ENCODE measurements around the gene ST6GALNAC3.

ST6GALNAC3 gene

DNA sequence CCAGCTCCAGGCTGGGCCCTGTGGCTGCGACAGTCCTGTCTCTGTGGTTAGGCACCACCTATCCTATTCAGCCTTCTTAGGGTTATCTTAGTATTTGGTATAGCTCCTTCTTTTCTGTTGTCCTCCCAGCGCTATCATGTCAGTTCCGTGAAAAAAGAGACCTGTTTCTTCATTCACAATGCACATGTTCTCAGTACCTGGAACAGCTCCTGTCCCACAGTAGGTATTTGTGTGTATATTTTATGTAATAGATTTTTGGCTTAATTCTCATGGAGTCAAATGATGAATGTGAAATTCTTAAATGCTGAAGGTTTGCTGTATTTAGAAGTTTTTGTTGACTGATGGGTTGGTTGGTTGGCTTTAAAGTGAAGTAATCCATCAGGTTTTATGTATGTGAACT is 279.7 kb downstream of the ST6GALNAC3 start:
- DNase-seq (ENCODE audit: low spot score): no peak
- TF ChIP-seq, protein P1, sequence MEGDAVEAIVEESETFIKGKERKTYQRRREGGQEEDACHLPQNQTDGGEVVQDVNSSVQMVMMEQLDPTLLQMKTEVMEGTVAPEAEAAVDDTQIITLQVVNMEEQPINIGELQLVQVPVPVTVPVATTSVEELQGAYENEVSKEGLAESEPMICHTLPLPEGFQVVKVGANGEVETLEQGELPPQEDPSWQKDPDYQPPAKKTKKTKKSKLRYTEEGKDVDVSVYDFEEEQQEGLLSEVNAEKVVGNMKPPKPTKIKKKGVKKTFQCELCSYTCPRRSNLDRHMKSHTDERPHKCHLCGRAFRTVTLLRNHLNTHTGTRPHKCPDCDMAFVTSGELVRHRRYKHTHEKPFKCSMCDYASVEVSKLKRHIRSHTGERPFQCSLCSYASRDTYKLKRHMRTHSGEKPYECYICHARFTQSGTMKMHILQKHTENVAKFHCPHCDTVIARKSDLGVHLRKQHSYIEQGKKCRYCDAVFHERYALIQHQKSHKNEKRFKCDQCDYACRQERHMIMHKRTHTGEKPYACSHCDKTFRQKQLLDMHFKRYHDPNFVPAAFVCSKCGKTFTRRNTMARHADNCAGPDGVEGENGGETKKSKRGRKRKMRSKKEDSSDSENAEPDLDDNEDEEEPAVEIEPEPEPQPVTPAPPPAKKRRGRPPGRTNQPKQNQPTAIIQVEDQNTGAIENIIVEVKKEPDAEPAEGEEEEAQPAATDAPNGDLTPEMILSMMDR (IDR thresholded peaks at IDR 0.05; ENCODE audit: borderline replicate concordance, control extremely low read depth, extremely low read depth, insufficient read depth, missing control alignments): no peak
- in situ Hi-C loops (cut with MboI; ENCODE audit: low sequenced_read_pairs, unreplicated experiment): no loop called here

DNA sequence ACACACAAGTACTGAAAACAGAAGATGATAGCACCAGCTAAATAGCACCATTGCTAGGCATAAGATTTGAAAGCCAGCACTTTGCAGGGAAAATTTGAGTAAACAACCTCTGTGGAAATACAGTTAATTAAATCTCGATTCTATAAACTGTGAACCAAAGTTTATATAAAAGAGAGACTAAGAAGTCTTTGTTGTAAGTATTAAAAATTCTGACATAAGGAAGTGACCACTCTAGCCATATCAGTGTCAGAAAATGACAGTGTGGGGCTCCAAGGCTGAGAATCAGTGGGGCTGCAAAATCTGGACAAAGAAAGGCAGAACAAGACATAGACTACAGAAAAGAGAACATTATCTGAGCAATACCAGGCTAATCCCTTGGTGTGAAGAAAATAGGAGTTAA is 292.2 kb downstream of the ST6GALNAC3 start:
- no peak for DNase-seq (ENCODE audit: low spot score)
- TF ChIP-seq, protein P1 (IDR thresholded peaks at IDR 0.05; ENCODE audit: borderline replicate concordance, control extremely low read depth, extremely low read depth, insufficient read depth, missing control alignments): no peak
- in situ Hi-C loops (cut with MboI; ENCODE audit: low sequenced_read_pairs, unreplicated experiment): no loop called here

DNA sequence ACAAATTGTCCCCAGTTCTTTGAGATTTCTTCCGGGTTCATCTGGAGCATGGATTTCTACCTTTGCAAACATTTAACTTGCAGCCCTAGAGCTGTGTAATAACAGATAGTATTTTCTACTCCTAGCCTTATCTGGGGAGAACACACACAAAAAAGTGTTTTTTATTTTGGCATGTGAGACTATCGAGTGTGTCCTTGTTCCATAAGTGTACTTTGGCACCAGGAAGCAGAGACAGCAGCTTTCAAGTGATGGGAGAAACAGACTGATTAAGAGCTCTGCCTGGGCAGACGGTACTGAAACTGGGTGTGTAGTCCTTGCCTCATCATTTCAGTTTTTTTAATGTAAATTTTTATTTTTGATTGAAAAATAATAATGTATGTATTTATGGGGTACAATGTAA is 297.4 kb downstream of the ST6GALNAC3 start:
- TF ChIP-seq, protein P1 (IDR thresholded peaks at IDR 0.05; ENCODE audit: borderline replicate concordance, control extremely low read depth, extremely low read depth, insufficient read depth, missing control alignments): no peak
- in situ Hi-C loops (cut with MboI; ENCODE audit: low sequenced_read_pairs, unreplicated experiment): no loop called here
- no peak for DNase-seq (ENCODE audit: low spot score)

DNA sequence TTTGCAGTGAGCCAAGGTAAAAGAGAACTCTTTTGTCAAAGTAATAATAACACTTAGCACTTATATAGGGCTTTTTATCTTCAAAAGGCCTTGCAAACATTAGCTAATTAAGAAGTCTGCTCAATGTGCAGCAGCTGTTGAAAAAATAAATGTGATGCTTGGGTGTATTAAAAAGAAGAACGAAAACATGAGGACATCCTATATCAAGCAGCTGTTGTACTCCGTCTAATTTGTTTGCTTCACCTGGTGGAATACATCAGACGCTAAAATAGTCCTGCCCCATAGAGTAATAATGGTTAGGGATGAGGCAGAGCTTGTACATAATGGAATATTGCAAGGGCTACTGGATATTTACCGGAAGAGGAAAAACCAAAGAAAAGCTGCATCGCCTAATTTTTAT is 299.5 kb downstream of the ST6GALNAC3 start:
- in situ Hi-C loops (cut with MboI; ENCODE audit: low sequenced_read_pairs, unreplicated experiment): no loop called here
- TF ChIP-seq, protein P1 (IDR thresholded peaks at IDR 0.05; ENCODE audit: borderline replicate concordance, control extremely low read depth, extremely low read depth, insufficient read depth, missing control alignments): no peak
- no peak for DNase-seq (ENCODE audit: low spot score)

DNA sequence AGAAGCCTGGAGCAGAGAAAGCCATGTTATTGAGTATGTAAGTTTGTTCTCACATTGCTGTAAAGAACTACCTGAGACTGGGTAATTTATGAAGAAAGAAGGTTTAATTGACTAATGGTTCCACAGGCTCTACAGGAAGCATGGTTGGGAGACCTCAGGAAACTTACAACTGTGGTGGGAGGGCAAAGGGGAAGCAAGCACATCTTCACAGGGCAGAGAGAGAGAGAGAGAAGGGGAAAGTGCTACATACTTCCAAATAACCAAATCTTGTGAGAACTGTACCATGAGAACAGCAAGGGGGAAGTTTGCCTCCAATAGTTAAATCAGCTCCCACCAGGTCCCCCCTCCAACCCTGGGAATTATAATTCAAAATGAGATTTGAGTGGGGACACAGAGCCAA is 302.7 kb downstream of the ST6GALNAC3 start:
- no peak for DNase-seq (ENCODE audit: low spot score)
- TF ChIP-seq, protein P1 (IDR thresholded peaks at IDR 0.05; ENCODE audit: borderline replicate concordance, control extremely low read depth, extremely low read depth, insufficient read depth, missing control alignments): no peak
- in situ Hi-C loops (cut with MboI; ENCODE audit: low sequenced_read_pairs, unreplicated experiment): no loop called here

DNA sequence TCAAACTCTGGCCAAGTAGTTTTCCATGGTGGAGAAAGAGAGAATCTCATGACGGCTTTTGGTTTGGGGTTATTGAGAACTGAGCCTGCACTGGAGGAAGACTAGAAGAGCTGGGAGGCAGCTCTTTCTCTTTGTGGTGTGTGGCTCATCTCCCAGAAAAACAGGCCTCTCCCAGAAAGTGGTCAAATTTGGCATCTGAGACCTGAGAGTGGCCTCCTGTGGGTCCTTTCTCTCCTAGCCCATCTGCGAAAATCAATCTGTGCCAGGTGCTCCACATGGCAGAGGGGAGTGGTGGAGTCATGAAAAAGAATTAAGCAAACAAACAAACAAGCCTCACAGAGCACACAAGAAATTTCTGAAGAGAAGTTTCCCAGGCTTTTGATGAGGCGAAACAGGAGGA is 305.0 kb downstream of the ST6GALNAC3 start:
- in situ Hi-C loops (cut with MboI; ENCODE audit: low sequenced_read_pairs, unreplicated experiment): no loop called here
- TF ChIP-seq, protein P1 (IDR thresholded peaks at IDR 0.05; ENCODE audit: borderline replicate concordance, control extremely low read depth, extremely low read depth, insufficient read depth, missing control alignments): no peak
- no peak for DNase-seq (ENCODE audit: low spot score)
